ENCODE measurements around the gene SOAT2.
"Not testable (repeated sequence)": the region's sequence is repeated elsewhere in the genome, so short reads cannot be mapped to it uniquely, and the experiment has no call there.

The SOAT2 gene

DNA sequence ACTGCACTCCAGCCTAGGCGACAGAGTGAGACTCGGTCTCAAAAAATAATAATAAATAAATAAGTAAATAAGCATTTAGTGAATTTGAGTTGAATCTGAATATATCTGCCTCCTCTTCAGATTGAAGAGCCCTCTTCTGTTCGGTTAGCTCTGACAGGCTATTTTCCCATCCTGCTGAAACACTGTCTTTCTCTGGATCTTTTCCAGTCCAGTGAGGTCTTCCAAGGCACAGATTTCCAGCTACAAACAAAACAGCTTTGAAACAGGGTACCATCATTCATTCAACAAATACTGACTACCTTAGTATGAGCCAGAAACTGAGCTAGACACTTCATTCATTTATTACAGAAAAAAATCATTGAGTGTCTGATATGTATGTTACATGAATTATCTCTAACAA, 16.9 kb upstream of the SOAT2 start:
- DNase-seq (ENCODE audit: low read depth), result no peak

DNA sequence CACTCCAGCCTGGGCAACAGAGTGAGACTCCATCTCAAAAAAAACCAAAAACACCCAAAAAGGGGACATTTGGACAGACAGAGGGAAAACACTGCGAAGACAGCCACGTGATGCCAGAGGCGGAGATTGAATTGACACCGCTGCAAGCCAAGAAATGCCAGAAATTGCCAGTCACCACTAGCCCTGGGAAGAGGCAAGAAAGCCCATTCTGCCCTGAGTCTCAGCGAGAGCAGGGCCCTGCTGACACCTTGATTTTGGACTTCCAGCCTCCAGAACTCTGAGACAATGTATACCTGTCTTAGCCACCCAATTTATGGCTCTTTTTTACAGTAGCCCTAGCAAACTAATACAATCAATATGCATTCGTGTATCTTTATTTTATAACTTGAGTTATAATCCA, 13.2 kb upstream of the SOAT2 start:
- DNase-seq (ENCODE audit: low read depth), result no peak

DNA sequence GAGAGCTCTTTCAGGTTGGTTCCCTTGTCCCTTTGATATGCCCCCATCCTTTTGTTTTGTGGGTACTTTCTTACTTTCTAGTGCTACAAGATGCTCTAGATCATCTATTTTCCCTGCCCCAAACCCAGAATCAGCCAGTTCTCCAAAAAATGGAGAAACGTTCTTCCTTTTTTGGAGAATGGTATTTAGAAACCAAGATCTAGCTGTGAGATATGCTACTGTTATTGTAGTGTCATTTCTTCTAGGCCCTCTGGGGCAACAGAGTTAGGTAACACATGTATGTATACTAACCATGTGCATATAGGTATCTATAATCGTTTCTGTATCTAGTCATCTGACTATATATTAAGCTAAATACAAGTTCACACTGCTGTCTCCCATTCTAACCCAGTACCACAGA, 12.7 kb upstream of the SOAT2 start:
- DNase-seq (ENCODE audit: low read depth), result no peak

DNA sequence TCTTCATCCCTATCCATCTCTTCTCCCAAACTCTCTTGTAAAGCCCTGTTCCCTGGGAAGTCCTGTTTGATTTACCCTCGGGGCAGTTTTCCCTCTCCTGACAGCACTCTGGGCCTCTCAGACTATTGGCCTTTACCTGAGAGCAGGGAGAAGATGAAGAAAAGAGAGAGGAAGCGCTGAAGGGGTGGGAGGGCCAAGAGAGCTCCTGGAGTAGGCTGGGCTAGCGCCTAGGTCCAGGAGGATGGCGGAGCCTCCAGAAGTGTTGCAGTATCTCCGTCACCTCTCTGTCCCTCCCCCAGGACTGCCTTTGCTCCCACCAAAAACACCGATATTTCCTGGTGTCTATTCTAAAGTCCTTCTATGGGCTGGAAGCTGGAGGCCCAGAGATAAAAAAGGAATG, 11.5 kb upstream of the SOAT2 start:
- no peak for DNase-seq (ENCODE audit: low read depth)

DNA sequence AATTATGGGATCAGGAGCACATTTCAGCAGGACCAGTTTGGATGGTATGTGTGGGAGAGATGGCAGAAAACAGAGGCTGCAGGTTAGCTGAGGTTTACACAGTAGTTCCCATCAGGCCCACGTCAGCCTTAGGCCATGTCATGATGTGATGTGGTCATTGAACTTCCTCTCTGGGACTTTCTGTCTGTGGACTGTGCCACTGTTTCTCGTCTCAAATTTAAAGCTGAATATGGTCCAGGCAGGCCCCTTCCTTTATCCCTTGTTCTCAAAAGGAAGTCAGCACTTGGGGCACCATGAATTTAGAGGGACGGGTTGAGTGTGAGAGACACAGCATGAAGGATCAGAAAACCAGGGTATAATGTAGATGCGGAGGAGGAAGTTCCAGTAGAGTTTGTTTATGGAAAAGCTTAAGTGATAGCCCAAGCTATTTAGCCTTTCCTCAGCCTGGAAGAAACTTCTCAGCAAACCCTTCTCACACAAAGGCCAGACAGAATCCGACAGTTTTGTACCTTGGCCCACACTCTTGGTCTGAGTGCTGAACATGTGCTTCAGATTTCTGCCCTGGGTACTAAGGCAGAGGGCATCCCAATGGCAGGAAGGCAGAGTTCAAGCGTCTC, 9.4 kb upstream of the SOAT2 start:
- DNase-seq (ENCODE audit: low read depth), result no peak

DNA sequence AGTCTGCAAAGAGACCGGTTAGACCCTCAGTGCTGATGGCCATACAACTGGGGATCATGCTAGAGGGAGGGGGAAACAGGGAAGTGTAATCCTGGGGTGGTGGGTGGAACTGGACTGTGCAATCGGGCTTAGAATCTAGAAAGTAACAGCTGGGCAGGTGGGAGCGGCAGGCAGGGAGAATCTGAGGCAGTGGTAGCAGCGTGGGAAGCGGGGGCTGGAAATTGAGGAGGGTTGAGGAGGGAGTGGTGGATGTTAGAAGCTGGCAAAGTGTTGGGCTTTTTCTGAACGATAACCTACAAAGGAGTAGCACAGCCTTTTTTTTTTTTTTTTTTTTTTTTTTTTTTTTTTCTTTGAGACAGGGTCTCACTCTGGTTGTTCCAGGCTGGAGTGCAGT, 8.9 kb upstream of the SOAT2 start:
- DNase-seq (ENCODE audit: low read depth), result no peak

DNA sequence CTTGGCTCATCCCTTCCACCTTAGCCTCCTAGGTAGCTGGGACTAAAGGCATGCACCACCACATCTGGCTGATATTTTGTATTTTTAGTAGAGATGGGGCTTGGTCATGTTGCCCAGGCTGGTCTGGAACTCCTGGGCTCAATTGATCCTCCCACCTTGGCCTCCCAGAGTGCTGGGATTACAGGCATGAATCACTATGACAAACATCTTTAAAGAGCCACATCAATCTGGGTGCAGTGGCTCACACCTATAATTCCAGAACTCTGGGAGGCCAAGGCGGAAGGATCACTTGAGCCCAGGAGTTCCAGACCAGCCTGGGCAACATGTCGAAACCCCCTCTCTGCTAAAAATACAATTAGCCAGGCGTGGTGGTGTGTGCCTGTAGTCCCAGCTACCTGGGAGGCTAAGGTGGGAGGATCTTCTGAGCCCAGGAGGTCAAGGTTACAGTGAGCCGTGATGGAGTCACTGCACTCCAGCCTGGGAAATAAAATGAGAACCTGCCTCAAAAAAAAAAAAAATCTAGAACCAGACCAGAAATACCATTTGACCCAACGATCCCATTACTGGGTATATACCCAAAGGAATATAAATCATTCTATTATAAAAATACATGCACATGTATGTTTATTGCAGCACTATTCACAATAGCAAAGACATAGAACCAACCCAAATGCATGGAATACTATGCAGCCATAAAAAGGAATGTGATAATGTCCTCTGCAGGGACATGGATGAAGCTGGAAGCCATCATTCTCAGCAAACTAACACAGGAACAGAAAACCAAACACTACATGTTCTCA, 8.3 kb upstream of the SOAT2 start:
- not testable (repeated sequence) for DNase-seq (ENCODE audit: low read depth)

DNA sequence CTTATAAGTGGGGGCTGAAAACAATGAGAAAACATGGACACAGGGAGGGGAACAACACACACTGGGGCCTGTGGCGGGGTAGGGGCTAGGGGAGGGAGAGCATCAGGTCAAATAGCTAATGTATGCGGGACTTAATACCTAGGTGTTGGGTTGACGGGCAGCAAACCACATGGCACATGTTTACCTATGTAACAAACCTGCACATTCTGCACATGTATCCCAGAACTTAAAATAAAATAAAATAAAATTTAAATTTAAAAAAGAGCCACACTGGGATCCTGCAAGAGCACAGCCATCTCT, 7.7 kb upstream of the SOAT2 start:
- not testable (repeated sequence) for DNase-seq (ENCODE audit: low read depth)

DNA sequence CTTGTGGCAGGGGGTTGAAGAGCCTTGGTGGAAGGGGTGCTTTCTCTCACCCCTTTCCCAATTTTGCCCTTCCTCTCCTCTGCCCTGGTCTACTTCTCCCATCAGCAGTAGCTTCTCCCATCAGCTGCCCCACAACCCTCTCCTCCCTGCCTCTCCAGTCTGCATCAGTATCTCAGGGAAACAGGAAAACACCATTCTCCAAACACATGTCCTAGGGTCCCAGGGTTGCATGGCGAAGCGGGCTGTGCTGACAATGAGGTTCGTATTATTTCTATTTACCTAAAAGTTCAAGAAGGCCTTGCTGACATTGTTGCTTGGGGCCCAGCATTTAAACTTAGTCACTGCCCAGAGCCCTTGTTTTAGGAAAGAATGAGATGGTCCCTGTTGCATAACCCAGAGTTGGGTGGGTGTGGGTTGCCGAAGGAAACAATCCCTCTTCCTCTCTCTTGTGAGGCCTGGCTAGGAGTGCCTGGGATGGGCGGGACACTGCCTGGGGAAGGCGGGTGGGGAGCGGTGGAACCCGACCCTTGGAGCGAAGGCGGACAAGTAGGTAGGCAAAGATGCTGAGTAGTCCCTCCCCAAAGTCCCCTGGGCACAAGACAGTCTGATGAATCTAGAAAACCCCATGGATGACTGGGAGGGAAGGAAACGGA, 7.1 kb upstream of the SOAT2 start:
- DNase-seq (ENCODE audit: low read depth), result peak; percentile 73

DNA sequence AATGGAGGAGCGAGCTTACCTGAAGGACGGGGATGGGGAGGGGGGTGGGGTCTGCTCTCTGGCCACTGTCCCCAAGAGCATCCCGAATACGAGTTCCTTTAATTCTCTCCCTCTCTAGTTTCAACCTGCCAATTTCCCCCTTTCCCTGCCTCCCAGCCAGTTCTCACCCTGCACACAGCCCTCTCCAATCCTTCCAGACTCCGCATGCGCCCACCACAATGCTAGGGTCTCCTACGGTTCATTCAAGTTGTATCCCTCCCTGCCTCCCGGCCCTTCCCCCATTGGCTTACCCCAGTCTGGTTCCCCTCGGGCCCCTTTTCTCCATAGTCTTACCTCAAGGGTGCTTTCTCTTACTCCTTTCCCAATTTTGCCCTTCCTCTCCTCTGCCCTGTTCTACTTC, 6.5 kb upstream of the SOAT2 start:
- no peak for DNase-seq (ENCODE audit: low read depth)

DNA sequence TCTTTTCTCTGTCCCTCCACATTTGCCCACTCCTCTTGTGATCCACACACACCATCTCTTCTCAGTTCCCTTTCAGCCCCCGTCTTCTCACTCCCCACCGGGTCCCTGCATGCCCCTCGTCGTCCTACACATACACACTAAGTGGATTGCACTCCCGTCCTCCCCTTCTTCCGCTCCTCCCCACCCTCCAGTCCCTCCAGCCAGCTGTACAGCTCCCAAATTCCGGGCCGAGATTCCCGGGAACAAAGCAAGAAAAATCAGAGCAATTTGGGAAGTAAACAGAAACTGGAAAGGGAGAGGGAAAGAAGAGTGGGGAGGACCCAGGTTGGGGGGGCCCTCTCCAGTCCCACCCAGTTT, 6.1 kb upstream of the SOAT2 start:
- DNase-seq (ENCODE audit: low read depth), result peak; percentile 10

DNA sequence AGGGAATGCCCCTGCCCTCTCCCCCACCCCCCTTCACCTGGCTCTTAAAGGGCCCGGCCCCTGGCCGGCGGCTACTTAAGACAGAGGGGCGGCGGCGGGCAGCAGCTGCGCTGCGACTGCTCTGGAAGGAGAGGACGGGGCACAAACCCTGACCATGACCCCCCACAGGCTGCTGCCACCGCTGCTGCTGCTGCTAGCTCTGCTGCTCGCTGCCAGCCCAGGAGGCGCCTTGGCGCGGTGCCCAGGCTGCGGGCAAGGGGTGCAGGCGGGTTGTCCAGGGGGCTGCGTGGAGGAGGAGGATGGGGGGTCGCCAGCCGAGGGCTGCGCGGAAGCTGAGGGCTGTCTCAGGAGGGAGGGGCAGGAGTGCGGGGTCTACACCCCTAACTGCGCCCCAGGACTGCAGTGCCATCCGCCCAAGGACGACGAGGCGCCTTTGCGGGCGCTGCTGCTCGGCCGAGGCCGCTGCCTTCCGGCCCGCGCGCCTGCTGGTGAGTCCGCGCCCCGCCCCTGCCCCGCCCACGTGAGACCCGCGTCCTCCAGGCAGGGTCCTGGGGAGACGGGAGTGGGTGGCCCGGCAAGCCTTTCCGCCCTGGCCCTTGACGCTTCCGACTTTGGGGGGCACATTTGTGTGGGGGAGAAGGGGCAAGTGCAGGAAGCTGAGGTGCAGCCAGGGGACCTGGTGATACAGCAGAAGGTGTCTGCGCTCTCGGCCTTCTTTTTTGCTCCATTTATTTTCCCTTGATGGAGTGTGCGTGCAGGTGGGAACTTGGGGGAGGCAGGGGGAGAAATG, 5.5 kb upstream of the SOAT2 start, which contains the start of gene IGFBP6:
IGFBP6 (plus strand) TSS at position 104 of the 790 bp plus-strand sequence; CDS start at position 155, 51 bp downstream.
- peak; percentile 29 for DNase-seq (ENCODE audit: low read depth)

DNA sequence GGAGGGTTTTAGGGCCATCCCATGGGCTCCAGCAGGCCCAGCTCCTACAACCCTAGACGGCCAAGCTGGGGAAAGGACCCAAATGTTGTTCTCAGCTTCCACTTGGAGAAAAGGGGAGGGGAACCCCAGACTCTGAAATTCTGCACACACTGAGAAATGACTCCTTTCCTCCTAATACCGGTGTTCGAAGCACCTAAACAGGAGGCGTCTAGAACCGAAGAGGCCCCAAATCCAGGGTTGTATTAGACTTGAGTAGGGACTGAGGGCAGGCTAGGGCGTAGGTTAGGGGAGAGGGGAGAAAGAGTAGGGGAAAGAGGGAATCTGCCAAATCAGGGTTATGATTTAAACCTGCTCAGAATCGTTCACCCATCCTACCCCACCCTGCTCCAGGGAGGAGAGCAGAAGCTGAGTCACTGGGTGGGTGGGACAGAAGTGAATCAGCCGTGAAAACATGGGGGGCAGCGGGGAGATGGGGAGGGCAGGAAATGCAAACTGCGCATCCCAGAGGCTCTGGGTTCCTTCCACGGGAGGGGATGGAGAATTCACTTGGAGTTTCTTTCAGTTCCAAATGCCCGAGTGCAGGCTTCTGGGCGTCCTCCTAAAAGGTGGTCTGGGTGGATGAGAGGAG, 4.8 kb upstream of the SOAT2 start:
- DNase-seq (ENCODE audit: low read depth), result peak; percentile 79

DNA sequence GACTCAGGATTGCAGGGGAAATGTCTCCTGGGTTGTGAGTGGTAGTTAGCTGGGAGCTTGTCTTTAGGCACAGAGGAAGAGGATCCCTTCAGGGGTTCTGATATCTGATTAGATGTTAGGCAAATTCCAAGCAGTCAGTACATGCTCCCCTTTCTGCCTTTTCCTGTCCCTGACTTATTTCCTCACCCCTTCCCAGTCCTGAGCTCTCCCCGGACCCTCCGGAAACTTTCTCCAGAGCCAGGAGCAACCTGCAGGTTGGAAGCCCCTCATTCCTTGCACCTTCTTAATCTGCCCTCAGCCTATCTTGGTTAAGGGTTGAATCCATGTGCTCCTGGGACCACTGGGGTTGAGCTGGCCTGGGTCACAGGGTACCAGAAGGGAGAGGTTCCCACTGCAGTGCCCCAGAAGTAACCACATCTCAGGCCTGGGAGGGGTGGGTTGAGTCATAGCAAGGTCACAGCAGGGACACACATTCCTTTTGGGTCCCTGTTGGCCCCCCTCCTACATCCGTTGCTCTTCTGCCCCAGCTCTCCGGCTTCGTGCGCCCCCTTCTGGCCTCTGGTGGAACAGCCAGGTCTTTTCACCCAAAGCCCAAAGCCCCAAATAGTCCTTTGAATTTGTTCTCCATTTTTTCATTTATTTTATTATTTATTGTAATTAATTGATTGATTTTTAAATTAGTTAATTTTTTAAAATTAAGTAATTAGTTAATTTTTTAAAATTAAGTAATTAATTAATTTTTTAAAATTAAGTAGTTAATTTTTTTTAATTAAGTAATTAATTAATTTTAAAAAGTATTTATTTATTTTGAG, 4.0 kb upstream of the SOAT2 start:
- DNase-seq (ENCODE audit: low read depth), result peak; percentile 92

DNA sequence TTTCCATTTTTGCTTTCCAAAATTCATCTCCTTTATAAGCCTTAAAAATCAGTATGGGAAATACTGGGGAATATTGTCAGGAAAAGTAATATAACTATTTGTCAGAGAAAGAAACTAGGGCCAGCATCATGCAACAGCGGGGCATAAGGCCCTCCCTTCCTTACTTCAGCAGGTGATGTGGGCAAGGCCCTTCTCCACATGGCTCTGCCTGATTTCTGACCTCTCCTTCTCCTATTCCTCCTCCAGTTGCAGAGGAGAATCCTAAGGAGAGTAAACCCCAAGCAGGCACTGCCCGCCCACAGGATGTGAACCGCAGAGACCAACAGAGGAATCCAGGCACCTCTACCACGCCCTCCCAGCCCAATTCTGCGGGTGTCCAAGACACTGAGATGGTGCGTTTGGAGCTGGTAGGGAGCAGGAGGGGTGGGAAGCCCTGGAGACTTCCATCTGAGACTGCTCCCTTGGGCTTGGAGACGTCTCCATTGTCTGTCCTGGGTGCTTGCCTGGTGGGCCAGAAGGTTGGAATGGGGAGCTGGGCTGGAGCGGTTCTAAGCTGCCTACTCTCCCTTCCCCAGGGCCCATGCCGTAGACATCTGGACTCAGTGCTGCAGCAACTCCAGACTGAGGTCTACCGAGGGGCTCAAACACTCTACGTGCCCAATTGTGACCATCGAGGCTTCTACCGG, 2.7 kb upstream of the SOAT2 start:
- DNase-seq (ENCODE audit: low read depth), result no peak

DNA sequence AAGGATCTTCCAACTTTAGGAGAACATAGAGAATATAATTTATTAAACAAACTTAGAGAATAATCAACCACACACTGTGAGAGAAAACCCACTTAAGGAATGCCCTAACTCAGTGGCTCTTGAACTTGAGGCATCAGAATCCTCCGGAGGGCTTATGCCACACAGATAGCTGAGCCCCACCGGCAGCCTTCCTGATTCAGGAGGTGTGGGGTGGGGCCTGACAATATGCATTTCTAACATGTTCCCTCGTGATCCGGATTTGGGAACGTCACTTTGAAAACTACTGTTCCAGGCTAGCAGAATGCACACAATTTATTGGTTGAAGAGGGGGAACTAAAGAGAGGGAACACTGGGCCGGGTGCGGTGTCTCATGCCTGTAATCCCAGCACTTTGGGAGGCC, 2.0 kb upstream of the SOAT2 start:
- DNase-seq (ENCODE audit: low read depth), result no peak

DNA sequence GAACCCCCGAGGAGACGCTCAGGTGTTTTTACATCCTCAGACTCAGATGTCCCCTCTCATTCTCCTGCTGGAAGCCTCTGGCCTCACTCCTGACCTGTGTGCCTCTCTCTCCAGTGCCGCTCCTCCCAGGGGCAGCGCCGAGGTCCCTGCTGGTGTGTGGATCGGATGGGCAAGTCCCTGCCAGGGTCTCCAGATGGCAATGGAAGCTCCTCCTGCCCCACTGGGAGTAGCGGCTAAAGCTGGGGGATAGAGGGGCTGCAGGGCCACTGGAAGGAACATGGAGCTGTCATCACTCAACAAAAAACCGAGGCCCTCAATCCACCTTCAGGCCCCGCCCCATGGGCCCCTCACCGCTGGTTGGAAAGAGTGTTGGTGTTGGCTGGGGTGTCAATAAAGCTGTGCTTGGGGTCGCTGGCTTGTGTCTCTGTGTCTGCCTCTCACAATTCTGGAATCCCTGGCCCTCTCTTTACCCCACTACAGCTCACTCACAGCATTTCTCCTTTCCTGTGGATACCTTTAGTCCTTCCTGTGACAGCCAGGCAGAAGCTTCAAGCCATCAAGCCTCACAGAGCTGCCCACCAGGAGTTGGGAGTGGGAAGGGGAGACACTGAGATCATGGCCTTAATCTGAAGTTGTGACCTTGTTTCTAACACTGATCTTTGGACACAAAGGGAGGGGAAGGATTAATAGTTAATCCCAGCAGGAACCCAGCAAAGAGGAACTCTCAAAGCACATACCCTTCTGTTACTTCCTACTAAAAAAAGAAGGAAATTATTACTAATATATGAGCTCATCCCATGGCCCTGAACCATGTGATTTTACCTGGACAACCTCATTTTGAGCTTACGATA, 1.1 kb upstream of the SOAT2 start:
- no peak for DNase-seq (ENCODE audit: low read depth)

DNA sequence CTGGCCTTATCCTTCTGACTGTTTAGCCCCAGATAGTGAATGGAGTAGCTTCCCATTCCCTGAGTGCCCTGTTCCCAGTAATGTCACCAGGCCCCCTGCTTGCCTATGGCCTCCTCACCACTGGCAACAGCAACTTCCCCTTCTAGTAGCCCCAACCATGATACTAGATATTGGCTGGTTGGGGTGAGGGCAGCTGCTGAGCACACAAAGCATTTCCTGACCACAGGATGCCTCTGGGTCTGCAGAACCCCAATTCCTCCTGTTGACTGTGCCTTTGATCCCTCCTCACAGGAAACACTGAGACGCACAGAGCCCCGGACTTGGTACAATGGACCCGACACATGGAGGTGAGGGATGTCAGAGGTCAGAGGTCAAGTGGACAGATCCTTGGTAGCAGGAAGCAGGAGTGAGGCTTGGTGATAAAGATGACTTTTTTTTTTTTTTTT, 597 bp downstream of the SOAT2 start:
- no peak for DNase-seq (ENCODE audit: low read depth)

DNA sequence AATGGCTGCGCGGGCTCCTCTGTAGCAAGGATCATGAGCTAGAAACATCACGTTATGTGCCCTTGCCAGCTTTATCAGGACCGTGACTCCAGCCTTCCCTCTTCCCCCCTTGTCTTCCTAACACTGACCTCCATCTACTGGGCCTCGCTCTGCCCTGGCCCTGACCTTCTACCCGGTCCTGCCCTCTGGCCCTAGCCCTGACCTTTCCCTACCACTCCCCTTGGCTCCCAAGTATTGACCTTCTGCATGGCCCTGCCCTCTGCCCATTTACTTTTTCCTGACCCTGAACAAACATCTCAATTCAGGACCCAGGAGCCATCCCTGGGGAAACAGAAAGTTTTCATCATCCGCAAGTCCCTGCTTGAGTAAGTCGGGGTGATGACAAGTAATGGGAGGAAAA, 2.0 kb downstream of the SOAT2 start:
- no peak for DNase-seq (ENCODE audit: low read depth)

All from HS-5 (cell line).